OCI-M2 (cell line): ENCODE measurements around the gene MT1F.

Source experiments
- DNase-seq: peaks from one replicate; lab custom pipeline; 2025; ENCODE audit not compliant: unreplicated experiment; lab: John Stamatoyannopoulos, UW

Gene MT1F

GRCh38 chr16:56691885-56692284, 34.1 kb downstream of the MT1F start:
- DNase-seq = no peak

GRCh38 chr16:56695246-56695645, 37.5 kb downstream of the MT1F start:
- DNase-seq = no peak

GRCh38 chr16:56697456-56698155, 39.8 kb downstream of the MT1F start:
- DNase-seq = no peak

- DNase-seq = no peak
Observed at GRCh38 chr16:56700195-56700594, 42.4 kb downstream of the MT1F start.

GRCh38 chr16:56700631-56701030, 42.9 kb downstream of the MT1F start:
- no peak for DNase-seq

GRCh38 chr16:56701534-56701933, 43.8 kb downstream of the MT1F start:
- DNase-seq = no peak

- DNase-seq = no peak
Observed at GRCh38 chr16:56702836-56703235, 45.1 kb downstream of the MT1F start.
